CD14-positive monocyte (primary cell): ENCODE measurements around the gene CRYBG3. TPM values are rescaled to one million over a fixed set of nuclear protein-coding genes. Genes with fewer than 3 reads are reported as not detected.

Experiments
- DNase-seq, 3 donors: peaks; one replicate each; pipeline ENCODE4 v3.0.0-alpha.2; 2011 to 2022
- H2AFZ ChIP-seq: 2 replicates; pipeline ENCODE4 v1.6.0; 2012; ENCODE audit warnings: mild to moderate bottlenecking, low read depth, low read length, inconsistent platforms; ENCODE audit not compliant: insufficient read depth, poor library complexity, severe bottlenecking
- H3K27ac ChIP-seq, 2 donors: 1 replicate in 1 of 2; 2 replicates in 1 of 2; pipeline ENCODE4 v1.5.1; 2012 to 2013; ENCODE audit warnings: low read length in 2 of 2, control low read depth in 1 of 2, inconsistent platforms in 1 of 2, low read depth in 1 of 2, mild to moderate bottlenecking in 1 of 2
- H3K27me3 ChIP-seq, 2 donors: one replicate each; pipeline versions ENCODE4 v1.6.0 to v1.6.1; 2011 to 2013; ENCODE audit warnings: low read length in 2 of 2; ENCODE audit not compliant: control insufficient read depth in 2 of 2, insufficient read depth in 2 of 2
- H3K36me3 ChIP-seq, 2 donors: replicated peaks in 1 of 2; 1 replicate in 1 of 2; 2 replicates in 1 of 2; pipeline versions ENCODE4 v1.5.1 to v1.6.1; 2012 to 2013; ENCODE audit warnings: low read length in 2 of 2, control low read depth in 1 of 2, inconsistent platforms in 1 of 2, mild to moderate bottlenecking in 1 of 2; ENCODE audit not compliant: insufficient read depth in 2 of 2, control insufficient read depth in 1 of 2
- H3K4me1 ChIP-seq, 2 donors: 1 replicate in 1 of 2; 2 replicates in 1 of 2; pipeline versions ENCODE4 v1.5.1 to v1.6.1; 2012 to 2013; ENCODE audit warnings: low read length in 2 of 2, control low read depth in 1 of 2, inconsistent platforms in 1 of 2, mild to moderate bottlenecking in 1 of 2, moderate library complexity in 1 of 2; ENCODE audit not compliant: insufficient read depth in 2 of 2, control insufficient read depth in 1 of 2
- H3K4me2 ChIP-seq: replicated peaks from 2 replicates; pipeline ENCODE3; 2012; ENCODE audit warnings: low read length, moderate library complexity, mild to moderate bottlenecking; ENCODE audit not compliant: poor library complexity, severe bottlenecking; ENCODE audit errors: extremely low read depth
- H3K4me3 ChIP-seq, 3 experiments: fragments of 200-600 bp in 1 of 3; sonication (generic) in 1 of 3; replicated peaks in 1 of 3; 1 replicate in 2 of 3; 2 replicates in 1 of 3; pipeline ENCODE4 v1.5.1; 2011 to 2013; ENCODE audit warnings: low read length in 3 of 3, mild to moderate bottlenecking in 3 of 3, control low read depth in 2 of 3, low read depth in 2 of 3, inconsistent platforms in 1 of 3, moderate library complexity in 1 of 3
- H3K79me2 ChIP-seq: 2 replicates; pipeline ENCODE4 v1.6.0; 2012; ENCODE audit warnings: mild to moderate bottlenecking, control low read depth, inconsistent platforms, low read length, moderate library complexity; ENCODE audit not compliant: insufficient read depth
- H3K9ac ChIP-seq: 2 replicates; pipeline ENCODE4 v1.6.0; 2017; ENCODE audit warnings: low read length, mild to moderate bottlenecking; ENCODE audit not compliant: insufficient read depth, poor library complexity, severe bottlenecking
- H3K9me3 ChIP-seq, 2 donors: replicated peaks in 1 of 2; 1 replicate in 1 of 2; 2 replicates in 1 of 2; pipeline versions ENCODE4 v1.5.1 to v1.6.1; 2012 to 2013; ENCODE audit warnings: low read length in 2 of 2, control low read depth in 1 of 2; ENCODE audit not compliant: control insufficient read depth in 1 of 2, insufficient read depth in 1 of 2
- H4K20me1 ChIP-seq: 2 replicates; pipeline ENCODE4 v1.6.0; 2012; ENCODE audit warnings: mild to moderate bottlenecking, low read length, control low read depth, moderate library complexity; ENCODE audit not compliant: insufficient read depth
- H3K27ac Mint-ChIP-seq, 7 donors: one replicate each; pipeline ENCODE4 v1.8.0; 2020; ENCODE audit warnings: mild to moderate bottlenecking in 7 of 7, mixed read lengths in 7 of 7, moderate library complexity in 6 of 7, inconsistent platforms in 2 of 7
- H3K27me3 Mint-ChIP-seq, 3 donors: one replicate each; pipeline ENCODE4 v1.8.0; 2021 to 2022; ENCODE audit warnings: low read depth in 3 of 3, mild to moderate bottlenecking in 3 of 3, mixed read lengths in 3 of 3, moderate library complexity in 3 of 3, inconsistent platforms in 1 of 3
- H3K36me3 Mint-ChIP-seq, 2 donors: one replicate each; pipeline ENCODE4 v1.8.0; 2020; ENCODE audit warnings: mixed read lengths in 2 of 2, inconsistent platforms in 1 of 2, mild to moderate bottlenecking in 1 of 2
- H3K4me1 Mint-ChIP-seq: one replicate; pipeline ENCODE4 v1.8.0; 2020; ENCODE audit warnings: mild to moderate bottlenecking, mixed read lengths
- H3K4me3 Mint-ChIP-seq, 2 donors: one replicate each; pipeline ENCODE4 v1.8.0; 2020; ENCODE audit warnings: mild to moderate bottlenecking in 2 of 2, mixed read lengths in 2 of 2, moderate library complexity in 1 of 2
- H3K9me3 Mint-ChIP-seq, 7 donors: one replicate each; pipeline ENCODE4 v1.8.0; 2020 to 2022; ENCODE audit warnings: mixed read lengths in 7 of 7, mild to moderate bottlenecking in 6 of 7, moderate library complexity in 6 of 7, inconsistent platforms in 2 of 7
- WGBS: methylation state at CpG from one replicate; pipeline ENCODE4 v1.1.5; 2013; ENCODE audit warnings: missing lambda C conversion rate; ENCODE audit not compliant: insufficient coverage; 5-methylcytosine and 5-hydroxymethylcytosine counted together
- intact Hi-C, 2 donors: fragments of 100-400 bp; cut with micrococcal nuclease; formaldehyde crosslinking; loops; one replicate each; pipeline versions ENCODE4 v1.15.0 to v1.15.1; 2023
- polyA plus RNA-seq, 3 donors: library from polyadenylated mRNA; depleted of rRNA in 1 of 3; unstranded in 2 of 3; stranded (reverse) in 1 of 3; fragments of 300-500 nt in 2 of 3; fragments of >200 nt in 1 of 3; fragmentation: Illumina TruSeq in 2 of 3; gene quantifications; 1 replicate in 2 of 3; 2 replicates in 1 of 3; pipeline ENCODE4 v1.2.3, GENCODE V29; 2012 to 2021
- TF ChIP-seq, protein P1 (sequence below): fragments of 200-600 bp; IDR thresholded peaks from one replicate; pipeline ENCODE4 v1.8.0; 2022; ENCODE audit warnings: antibody characterized with exemption, mild to moderate bottlenecking

CRYBG3 gene
- polyA plus RNA-seq, 3 donors, result 2.3 to 6.8 (median 5.3) TPM

DNA sequence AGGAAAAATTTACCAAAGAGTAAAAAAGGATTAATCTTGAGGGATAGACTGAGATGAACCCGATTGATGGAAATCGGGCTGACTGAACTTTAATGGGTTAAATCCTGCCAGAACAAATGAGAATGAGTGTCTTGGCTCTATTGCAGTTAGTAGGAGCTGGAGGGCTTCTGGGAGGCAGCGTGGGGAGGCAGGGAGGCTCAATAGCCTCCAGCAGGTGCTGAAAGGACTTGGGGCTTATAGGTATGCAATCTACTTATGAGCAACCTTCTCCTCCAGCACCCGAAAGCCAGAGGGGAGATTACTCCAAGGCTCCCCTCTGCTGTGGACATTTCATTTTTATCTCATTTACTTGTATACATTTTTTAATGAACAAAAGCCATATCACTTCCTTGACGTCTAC lies 1.0 kb upstream of the CRYBG3 start:
- intact Hi-C loops, result no loop called here
- TF ChIP-seq, protein P1, sequence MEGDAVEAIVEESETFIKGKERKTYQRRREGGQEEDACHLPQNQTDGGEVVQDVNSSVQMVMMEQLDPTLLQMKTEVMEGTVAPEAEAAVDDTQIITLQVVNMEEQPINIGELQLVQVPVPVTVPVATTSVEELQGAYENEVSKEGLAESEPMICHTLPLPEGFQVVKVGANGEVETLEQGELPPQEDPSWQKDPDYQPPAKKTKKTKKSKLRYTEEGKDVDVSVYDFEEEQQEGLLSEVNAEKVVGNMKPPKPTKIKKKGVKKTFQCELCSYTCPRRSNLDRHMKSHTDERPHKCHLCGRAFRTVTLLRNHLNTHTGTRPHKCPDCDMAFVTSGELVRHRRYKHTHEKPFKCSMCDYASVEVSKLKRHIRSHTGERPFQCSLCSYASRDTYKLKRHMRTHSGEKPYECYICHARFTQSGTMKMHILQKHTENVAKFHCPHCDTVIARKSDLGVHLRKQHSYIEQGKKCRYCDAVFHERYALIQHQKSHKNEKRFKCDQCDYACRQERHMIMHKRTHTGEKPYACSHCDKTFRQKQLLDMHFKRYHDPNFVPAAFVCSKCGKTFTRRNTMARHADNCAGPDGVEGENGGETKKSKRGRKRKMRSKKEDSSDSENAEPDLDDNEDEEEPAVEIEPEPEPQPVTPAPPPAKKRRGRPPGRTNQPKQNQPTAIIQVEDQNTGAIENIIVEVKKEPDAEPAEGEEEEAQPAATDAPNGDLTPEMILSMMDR, result no peak
- H3K36me3 Mint-ChIP-seq, result peaks cover 7 to 8% of the 10 kb centered on the region in 2 donors
- H3K9me3 Mint-ChIP-seq, result peaks cover 0 to 3% (median 0%) of the 10 kb centered on the region in 7 donors
- H3K27me3 Mint-ChIP-seq, result peaks cover 13 to 22% (median 20%) of the 10 kb centered on the region in 3 donors
- Histone ChIP-seq H3K27ac (no peak overlapping the region), H3K4me3 (peak overlapping the region in 2 of 3 experiments; percentile 79 to 90), H3K27me3 (peaks cover 4 to 25% of the 10 kb centered on the region in 2 donors), H3K4me2 (peak overlapping the region; percentile 88), H4K20me1 (peaks cover 29% of the 10 kb centered on the region), H3K9me3 (no peaks in the 10 kb centered on the region), H3K9ac (no peak overlapping the region), H3K36me3 (no peaks in the 10 kb centered on the region), H2AFZ (peak overlapping the region; percentile 92), H3K79me2 (peaks cover 32% of the 10 kb centered on the region), H3K4me1 (peaks cover 21 to 30% of the 10 kb centered on the region in 2 donors)
- peaks cover 36% of the 10 kb centered on the region for H3K4me1 Mint-ChIP-seq
- peak overlapping the region; percentile 100 for H3K4me3 Mint-ChIP-seq
- no peak for DNase-seq
- no peak overlapping the region for H3K27ac Mint-ChIP-seq
- 100% methylated on average over 2 of the region's 5 CpGs for WGBS

DNA sequence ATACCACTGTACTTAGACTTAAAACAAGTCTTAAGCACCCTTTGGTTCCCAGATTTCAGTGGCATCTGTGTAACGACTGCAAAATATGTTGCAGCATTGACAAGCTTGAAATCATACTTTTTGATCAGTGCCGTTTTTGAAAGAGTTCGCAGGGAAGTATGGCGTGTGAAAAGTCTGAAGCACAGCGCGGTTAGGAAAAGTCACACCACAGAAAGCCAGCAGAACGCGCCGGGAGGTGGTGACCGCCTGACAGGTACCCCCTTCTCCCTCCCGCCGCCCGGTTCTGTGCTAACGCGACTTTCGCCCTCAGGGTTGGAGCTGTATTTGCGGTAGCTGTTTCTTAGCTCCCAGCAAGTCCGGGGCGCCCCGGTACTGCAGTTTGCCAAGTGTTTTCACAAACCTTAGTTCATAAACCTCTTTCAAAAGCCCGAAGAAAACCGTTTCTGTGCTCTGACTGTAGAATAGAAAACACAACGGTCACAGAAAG lies 481 bp upstream of the CRYBG3 start:
- Mint-ChIP-seq H3K36me3 (peaks cover 7 to 8% of the 10 kb centered on the region in 2 donors), H3K27ac (peak overlapping the region in 5 of 7 donors; percentile 50 to 81 (median 68)), H3K4me3 (peak overlapping the region; percentile 100), H3K9me3 (peaks cover 0 to 3% (median 0%) of the 10 kb centered on the region in 7 donors), H3K27me3 (peaks cover 11 to 22% (median 20%) of the 10 kb centered on the region in 3 donors), H3K4me1 (peaks cover 36% of the 10 kb centered on the region)
- Histone ChIP-seq H4K20me1 (peaks cover 35% of the 10 kb centered on the region), H2AFZ (peak overlapping the region; percentile 92), H3K4me3 (peak overlapping the region; percentile 58 to 90 (median 79)), H3K9ac (peak overlapping the region; percentile 84), H3K36me3 (no peaks in the 10 kb centered on the region), H3K79me2 (peaks cover 38% of the 10 kb centered on the region), H3K27ac (peak overlapping the region; percentile 33 to 85), H3K9me3 (no peaks in the 10 kb centered on the region), H3K27me3 (peaks cover 4 to 25% of the 10 kb centered on the region in 2 donors), H3K4me1 (peaks cover 21 to 30% of the 10 kb centered on the region in 2 donors), H3K4me2 (peak overlapping the region; percentile 88)
- DNase-seq, result peak; percentile 13 to 23 (median 17)
- TF ChIP-seq, protein P1, result no peak
- WGBS, result under 1% methylated on average over 20 of the region's 23 CpGs
- intact Hi-C loops, result no loop called here
